OCI-M2 (cell line): ENCODE data around the gene SEPSECS.

ENCODE experiments used
- DNase-seq: peaks from one replicate; lab custom pipeline; 2025; ENCODE audit not compliant: unreplicated experiment; lab: John Stamatoyannopoulos, UW

The SEPSECS gene

DNA sequence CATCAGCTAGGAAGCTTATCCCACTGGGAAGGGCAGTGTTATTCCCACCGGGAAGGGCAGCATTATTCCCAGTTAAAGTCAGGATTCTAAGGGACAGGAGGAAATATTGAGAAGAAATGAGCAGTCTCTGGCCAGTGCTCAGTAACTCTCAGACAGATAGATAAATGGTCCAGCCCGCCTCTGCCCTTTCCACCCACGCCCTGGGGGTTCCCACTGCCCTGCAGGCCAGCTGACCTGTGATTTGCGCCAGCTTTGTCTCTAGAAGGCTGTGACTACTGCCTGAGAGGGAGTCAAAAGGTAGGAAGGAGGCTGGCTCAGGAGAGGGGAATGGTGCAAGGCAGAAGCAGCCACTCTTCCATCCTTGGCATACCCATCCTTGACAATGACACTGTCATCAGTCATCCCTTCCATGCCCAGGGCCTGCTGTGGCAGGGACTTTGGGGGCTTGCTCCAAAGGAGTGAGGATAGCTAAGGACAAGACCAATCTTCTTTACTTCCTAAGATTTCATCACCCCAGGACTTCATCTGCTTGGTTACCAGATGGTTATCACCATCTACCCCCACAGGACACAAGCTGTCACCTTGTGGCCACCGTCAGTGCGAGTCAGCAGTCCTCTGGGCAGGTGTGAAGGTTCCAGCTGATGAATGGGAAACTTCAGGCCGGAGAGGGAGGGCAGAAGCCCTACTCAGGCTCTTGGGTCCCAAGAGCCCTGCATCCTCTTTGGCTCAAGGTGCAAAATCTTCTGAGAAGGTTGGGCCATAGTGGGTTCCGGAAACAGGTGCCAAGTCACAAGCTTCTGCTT, 49.5 kb downstream of the SEPSECS start:
- DNase-seq: no peak

DNA sequence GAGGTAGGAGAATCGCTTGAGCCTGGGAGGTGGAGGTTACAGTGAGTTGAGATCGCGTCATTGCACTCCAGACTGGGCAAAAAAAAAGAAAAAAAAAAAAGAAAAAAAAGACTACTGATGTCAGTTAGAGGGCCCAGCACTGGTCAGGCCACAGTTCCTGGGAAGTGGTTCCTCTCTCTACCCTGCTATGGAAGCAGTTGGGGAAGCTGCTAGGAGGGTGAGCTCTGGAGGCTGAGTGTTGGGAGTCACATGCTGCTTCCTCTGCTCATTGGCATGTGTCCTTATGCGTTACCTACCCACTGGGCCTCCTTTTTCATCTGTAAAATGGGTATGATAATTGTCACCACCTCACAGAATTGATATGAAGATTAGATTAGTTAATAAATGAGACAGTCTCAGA, 50.7 kb downstream of the SEPSECS start:
- DNase-seq: no peak

DNA sequence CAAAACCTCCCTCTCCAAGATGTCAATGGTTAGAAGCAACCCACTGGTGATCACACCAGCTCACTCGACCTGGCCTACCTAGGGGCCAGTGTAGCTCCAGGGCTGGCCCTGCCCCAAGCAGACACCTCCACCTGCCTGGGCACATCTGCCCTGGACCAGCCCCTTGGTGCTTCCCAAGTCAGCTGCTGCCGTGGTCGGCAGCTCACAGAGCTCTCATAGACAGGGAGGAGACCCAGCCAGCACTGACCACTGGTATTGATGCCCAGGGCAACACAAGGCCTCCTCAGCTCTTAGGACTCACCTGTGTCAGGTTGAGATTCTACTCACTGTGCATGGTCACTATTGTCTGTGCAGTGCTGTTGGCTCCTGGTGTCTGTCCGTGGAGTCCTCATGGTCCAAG, 51.7 kb downstream of the SEPSECS start:
- DNase-seq: no peak

DNA sequence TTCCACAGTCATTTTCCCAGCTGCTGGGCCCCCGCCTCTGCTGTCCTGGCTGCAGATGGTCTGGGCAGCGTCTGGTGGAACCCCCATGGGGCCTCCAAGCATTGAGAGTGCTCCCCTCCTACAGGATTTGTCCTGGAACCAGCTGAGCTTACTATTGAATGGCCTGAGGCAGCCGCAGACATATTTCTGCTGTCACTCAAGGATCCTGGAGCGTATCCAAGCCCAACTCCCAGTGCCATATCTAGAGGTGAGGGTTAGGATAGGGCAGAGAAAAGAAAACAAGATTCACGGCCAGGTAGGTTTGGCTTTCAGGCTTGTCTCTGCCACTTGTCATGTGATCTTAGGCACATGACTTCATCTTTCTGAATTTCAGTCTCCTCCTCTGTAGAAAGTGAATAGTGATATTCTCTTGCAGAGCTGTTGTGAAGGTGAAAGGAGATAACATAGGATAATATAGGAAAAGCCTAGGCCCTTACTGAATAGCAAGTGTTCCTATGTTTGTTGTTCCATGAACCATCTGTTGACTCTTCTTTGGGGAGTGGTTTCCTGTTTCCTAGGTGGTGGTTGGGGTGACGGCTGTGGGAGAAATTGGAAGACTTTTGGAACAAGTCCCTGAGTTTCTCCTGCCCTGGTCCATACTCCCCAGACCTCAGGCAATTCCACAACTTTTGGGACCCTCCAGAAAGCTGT, 52.3 kb downstream of the SEPSECS start:
- no peak for DNase-seq

DNA sequence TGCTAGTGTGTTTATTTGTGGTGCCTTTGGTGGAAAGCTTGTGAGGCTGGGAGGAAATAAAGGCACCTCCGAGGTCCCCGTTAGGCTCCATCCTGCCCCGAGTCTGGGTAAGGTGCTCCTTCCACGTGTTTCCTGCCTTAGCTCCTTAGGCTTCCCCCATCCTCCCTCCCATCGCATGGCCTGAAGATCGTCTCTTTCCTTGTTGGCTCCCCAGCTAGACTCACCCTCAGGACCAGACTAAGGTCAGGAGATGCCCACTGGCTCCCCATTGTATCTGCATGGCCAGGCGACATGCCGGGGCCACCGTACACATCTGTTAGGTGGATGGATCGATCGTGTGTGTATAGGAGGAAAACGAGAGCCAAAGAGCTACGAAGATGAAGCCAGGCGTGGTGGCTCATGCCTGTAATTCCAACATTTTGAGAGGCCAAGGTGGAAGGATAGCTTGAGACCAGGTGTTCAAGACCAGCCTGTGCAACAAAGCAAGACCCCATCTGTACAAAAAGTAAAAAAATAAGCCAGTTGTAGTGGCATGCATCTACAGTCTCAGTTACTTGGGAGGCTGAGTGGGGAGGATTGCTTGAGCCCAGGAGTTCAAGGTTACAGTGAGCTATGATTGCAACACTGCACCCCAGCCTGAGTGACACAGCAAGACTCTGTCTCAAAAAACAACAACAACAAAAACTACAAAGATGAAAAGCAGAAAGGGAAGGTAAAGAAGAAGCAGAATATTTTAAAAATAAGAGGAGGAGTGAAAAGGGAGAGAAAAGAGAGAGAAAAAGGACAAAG, 53.7 kb downstream of the SEPSECS start:
- DNase-seq: no peak

DNA sequence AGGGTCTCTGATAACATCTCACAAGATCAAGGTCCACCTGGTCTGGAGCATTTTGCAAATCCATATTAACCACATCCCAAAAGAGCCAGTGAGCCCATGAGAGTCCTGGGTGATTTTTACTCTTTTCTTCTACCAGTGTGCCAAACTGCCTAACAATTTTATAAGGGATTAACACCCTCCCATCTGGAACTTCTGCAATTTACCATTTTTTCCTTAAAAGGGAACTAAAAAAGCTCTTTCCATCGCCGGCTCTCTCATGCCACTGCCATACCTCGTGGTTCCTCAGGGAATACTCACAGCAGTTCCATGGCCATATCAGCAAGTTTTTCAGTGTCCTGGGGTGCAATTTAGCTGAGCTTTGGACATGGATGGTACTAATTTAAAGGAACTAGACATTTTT, 55.7 kb downstream of the SEPSECS start:
- DNase-seq: no peak

DNA sequence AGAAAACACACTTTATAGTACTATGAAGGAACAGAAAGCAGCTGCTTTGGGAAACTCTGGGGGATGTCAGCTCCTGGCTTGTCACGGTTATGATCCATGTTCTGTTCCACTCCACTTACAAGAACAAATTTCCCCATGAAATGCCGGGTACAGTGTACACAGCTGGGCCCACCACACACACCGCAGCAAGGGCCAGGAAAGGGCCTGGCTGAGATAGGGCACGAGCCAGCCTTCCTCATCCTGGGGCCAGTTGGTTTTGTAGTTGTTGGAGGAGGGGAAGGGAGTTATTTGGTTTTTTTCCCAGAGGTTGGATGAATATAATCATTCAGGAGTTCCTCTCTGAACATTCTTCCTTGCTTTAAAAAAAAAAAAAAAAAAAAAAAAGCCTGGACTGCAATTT, 56.8 kb downstream of the SEPSECS start:
- no peak for DNase-seq

DNA sequence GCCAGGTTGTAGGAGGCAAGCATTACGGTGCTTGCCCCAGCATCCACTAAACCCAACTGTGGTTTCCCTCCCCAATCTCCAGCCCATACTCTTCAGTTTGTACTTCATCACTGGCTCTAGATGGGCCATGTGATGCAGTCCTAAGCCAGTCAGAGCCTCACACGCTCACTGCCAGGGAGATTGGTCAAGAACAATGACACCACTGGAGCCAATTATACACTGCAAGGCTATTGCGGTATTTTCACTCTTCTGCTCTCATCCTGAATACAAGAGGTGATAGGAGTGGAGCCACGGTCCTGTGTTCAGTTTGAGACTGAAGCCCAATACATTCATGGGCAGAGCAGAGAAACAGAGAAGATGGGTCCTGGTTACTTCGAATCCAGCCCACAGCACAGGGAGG, 58.4 kb downstream of the SEPSECS start:
- no peak for DNase-seq

DNA sequence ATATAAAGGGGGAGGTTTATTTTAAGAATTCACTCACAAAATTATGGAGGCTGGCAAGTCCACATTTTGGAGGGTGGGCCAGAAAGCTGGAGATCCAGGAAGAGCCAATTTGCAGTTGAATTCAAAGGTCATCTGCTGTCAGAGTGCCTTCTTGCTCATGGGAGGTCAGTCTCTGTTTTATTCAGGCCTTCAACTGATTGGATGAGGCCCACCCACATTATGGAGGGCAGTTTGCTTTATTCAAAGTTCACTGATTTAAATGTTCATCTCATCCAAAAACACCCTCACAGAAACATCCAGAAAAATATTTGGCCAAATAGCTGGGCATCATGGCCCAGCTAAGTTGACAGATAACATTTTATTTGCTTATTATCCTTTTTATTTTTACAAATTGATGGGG, 59.5 kb downstream of the SEPSECS start:
- no peak for DNase-seq

DNA sequence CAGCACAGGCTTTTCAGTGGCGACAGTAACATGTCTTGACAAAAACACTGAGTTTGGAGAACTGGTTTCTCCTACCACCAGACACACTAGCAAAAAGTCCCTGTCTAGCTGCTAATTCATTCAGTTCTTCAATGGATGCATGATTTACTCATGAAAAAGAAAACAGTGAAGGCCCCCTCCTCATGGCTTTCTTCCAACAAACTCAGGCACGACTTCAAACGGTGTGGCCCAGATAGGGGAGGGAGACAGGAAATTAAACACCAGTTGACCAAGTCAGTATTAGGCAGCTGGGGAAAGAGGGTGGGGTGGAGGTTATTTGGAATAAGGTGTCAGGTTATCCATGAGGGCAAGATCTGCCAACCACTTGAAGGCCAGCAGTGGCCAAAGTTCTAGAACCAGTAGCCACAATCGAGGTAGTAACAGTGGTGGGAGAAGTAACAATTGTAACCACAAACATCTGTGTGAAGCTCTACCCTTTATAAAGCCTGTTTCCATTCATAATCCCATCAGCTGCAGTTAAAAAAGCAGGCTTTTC, 60.2 kb downstream of the SEPSECS start:
- no peak for DNase-seq

DNA sequence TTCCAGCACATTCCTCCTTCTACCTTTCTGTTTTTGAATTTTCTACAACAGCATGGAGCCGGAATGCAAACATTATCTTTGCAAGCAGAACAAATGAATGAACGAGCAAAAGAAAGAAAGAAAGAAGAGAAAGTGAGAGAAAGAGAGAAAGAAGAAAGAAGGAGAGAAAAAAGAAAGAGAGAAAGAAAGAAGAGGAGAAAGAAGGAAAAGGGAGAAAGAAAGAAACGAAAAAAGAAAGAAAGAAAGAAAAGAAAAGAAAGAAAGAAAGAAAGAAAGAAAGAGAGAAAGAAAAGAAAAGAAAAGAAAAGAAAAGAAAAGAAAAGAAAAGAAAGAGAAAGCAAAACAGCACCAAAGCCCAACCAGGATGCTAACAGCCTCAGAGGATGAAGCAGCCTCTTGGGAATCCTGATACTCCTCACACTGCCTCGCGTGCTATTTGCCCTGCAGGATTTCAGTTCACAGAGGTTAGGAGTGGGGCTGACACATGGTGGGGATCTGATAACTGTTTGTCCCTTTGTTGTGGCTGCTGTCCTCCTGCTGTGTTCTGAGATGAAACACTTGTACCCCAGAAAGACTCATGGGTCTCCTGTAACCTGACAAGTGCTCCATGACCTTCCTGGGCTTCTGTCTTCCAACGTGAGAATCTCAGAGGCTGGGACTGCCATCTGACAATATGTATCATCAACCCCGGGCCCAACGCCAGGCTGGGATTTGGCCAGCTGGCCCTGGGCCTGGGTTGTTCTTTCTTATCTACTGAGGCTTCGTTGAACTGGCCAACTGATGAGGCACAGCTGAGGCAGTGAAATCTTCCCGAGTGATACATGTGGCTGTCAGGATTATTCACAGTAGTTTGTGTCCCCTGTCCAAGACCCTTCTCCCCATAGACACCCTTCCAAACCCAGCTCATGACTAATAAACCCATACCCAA, 61.0 kb downstream of the SEPSECS start:
- DNase-seq: no peak

DNA sequence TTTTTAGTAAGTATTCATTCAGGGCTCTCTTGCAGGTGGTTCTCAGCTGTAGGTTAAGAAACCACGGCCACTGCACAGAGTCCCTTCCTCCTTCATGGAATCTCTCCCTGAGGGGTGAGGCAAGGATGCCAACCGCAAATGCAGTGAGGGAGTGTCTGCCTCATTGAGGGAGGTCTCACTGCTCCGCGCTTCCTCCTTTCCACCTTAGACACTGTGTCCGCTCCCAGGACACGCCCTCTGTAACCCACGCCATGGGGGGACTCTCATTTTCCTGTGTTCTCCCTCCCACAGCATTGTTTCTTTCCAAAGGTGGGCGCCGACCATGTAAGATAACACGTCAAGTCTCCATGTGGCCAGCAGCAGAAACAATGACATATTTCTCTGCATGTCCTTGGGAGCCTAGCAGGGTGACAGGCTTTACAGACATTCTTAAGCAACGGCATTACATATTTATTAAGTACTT, 63.2 kb downstream of the SEPSECS start:
- DNase-seq: no peak

DNA sequence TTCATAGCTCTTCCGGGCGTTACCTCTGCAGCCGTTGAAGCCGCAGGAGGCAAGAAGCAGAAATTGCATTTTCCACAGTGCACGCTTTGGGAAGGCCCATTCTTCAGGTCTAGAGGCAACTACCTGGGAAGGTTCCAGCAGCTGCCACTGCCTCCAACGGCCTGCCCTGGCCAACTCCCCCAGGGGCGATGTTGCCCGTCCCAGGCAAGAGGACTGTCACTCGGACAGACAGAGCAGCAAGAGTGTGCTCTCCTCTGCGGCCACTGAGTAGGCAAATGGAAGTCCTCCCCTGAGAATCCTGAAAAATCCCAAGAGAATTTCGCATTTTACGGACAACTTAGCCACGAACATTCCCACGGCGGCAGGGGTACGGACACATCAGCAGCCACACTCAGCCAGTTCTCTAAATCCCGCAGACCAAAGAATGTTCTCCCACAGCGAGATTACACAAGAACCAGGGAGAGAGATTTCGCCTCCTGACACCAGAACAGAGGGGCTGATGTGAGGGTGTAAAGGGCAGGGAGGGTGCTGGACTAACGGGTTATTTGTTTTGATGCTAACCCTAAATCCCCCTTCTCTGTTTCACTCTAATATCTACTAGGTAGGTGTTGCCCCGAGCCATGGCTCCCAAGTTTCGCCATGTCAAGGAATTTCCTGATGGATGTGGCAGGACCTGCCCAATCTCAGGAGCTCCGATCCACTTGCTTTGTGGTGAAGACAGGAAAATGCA, 63.8 kb downstream of the SEPSECS start:
- DNase-seq: no peak

DNA sequence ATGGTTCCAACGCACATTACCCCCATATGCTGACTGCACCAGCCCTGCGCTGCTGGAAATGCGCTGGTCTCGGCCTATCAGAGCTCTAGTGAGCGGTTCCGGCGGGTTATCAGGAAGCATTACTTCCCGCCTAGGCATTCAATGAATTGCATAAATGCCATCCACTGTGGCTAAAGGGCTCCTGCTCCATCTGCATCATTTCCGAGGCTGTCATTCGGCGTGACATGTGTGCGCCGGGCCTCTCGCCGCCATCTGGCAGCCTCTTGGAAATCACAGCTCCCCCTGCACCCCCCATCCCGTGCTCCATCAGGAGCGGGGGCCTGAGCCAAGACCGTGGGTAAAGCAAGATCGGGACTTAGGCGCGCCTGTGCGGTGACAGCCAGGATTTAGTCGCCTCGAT, 64.4 kb downstream of the SEPSECS start:
- no peak for DNase-seq

DNA sequence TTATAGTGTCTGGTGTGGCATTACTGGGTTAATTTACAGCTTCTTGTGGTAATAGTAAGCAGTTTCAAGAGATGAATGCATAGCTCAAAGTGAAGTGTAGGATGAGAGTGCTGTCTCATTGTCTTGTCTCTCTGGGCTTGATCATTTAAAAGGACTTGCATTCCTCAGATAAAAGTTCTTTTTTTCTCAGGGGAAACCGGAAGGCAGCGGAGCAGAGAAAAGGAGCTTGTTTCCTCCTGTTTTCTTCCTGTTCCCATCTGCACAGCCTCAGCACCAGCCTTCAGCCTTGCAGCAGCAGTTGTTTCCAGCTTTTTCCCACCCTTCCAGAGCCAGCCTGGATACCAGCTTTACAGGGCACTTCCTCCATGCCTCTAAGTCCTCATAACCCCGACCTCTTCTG, 68.1 kb downstream of the SEPSECS start:
- no peak for DNase-seq

DNA sequence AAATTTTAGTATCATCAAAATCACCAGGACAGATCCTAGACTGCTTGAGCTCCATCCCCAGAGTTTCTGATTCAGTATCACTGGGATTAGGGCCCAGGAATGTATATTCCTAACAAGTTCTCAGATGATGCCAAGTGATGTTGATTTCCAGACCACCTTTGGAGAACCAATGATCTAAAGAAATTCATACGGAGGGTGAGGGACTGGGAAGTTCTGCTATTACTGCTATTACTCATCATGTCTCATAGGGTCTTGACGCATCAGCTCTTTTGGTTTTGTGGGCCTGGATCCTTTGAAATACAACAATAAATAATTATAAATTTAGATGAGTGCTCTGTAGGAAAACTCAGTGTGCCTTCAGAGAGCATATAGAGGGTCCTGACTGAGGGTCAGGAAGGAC, 69.7 kb downstream of the SEPSECS start:
- no peak for DNase-seq

DNA sequence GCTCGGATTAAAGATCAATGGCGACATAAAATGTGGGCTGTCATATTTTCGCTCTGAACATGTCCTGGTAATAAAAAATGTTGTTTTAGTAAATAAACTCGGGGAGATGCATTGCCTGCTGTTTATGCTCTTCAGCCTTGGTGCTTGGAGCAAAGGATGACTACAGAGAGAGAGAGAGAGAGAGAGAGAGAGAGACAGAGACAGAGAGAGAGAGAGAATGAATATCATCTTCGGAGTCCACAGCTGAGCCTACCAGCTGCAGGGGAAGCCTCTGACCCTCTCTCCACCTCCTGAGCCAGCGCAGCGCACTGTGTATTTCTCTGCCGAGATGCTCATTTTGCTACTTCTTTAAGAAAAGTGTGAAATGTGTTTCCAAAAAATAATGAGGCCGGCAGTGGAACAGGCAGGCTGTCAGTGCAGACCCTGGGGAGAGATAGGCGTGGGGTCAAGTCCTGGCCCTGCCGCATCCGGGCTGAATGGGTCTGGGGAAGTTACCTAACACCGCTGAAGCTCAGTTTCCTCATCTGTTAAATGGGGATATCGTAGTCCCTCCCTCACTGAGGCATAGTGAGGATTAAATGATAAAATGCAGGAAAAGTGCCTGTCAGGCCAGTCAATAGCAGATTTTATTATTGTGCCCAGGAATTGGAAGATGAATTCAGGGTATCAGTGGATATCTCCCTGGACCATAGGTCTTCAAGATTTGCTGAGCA, 71.0 kb downstream of the SEPSECS start:
- DNase-seq: no peak

DNA sequence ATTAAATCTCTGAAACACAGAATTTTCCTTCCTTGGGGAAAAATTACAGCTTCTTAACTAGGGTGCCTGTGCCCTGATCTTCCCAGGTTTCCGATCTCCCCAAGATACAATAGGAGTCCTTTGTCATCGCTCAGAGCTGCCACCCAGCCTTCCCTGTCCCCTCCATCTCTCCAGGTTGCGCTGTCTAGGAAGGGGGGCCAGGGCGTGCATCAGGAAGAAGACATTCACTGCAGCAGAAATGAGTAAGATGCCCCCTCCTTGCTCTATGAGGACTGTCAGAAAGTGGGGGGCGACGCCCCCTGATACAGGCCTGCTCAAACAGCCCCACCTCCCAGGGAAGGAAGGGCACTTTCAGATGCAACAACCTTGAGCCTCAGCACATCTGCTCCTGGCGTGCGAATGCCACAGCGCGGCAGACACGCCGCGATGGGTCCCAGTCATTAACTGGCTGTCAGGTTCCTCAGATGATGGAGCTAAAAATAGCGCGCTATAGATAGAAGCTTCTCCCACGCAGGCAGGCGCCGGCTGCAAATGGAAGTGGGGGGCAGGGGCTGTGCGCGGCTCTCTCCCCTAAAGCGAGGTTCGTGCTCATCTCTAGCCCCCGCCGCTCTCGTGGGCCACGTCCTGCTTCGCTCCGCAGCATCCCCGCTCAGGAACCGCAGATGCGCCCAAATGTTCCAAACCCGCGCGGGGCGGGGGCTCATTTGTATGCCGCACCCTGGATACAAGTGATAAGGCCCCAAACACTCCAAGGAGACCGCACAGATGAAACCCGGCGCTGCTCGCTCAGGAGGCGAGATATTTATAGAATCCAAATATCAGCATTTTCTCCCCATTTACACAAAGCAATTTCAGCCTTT, 71.9 kb downstream of the SEPSECS start:
- no peak for DNase-seq
